Effector CD8-positive, alpha-beta T cell (primary cell): ENCODE measurements around the gene MYCBPAP.

Source experiments
- DNase-seq: peaks from one replicate; lab custom pipeline; 2025; lab: John Stamatoyannopoulos, UW

The MYCBPAP gene

DNA sequence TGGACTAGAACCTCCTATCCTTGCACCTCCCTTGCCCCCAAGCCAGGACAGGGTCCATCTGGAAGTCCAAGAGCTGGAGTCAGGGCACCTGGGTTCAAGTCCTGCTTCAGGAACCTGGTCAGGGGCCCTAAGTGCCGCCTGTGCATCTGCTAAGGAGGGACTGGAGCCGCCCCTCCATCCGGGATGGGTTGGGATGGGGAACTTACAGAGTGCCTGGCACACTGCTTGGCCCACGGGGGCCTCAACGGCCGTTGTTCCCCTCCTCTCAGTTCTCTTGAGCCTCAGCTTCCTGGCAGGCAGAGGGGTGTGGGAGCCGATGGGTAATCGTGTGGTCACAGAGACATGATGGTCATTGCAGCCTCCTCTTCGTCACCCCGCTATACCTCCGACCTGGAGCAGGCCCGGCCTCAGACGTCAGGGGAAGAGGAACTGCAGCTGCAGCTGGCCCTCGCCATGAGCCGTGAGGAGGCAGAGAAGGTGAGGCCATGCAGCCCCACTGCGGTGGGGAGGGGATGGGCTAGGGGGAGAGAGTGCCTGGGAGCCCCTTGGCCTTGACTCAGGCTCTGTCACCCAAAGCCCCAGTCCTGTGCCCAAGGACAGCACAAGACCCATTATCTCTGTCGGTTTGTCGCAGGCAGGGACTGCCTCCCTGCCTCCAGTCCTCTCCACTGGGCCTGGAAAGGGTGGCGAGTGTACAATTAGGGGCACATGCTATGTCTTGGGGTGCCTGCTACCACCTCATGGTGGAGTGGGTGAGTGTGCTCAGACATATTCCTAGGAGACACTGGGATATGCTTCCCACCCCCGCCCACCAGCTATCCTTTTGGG, 29.7 kb downstream of the MYCBPAP start:
- DNase-seq, result no peak

DNA sequence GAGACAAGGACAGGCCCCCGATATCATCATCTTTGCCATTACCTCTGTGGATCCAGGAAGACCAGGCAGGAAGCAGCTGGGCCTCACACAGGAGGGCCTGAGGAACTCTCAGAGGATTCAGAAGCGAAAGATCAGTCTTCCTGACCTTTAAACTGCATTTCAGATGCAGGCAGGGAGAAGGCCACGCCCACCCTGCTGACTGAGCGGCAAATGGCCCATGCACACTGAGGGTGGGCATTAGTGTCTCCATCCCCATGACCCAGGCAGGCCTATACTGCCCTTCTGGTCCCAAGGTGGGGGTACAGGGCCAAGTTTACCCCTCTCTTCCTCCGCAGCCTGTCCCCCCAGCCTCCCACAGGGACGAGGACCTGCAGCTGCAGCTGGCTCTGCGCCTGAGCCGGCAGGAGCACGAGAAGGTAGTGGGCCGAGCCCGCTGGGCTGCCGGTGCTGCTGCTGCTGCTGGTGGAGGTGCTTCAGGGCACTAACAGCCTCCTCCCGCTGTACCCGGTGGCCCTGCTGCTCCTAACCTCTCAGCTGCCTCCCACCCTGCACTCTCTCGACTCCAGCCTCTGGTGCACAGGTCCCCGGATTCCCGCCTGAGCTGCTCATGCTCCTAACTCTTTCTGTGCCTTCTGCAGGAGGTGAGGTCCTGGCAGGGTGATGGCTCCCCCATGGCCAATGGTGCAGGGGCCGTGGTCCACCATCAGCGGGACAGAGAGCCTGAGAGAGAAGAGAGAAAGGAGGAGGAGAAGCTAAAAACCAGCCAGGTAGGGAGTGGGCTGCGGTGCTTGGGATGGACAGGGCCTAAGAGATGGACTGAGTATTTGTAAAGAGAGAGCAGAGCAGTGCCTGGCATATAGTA, 30.5 kb downstream of the MYCBPAP start:
- no peak for DNase-seq

DNA sequence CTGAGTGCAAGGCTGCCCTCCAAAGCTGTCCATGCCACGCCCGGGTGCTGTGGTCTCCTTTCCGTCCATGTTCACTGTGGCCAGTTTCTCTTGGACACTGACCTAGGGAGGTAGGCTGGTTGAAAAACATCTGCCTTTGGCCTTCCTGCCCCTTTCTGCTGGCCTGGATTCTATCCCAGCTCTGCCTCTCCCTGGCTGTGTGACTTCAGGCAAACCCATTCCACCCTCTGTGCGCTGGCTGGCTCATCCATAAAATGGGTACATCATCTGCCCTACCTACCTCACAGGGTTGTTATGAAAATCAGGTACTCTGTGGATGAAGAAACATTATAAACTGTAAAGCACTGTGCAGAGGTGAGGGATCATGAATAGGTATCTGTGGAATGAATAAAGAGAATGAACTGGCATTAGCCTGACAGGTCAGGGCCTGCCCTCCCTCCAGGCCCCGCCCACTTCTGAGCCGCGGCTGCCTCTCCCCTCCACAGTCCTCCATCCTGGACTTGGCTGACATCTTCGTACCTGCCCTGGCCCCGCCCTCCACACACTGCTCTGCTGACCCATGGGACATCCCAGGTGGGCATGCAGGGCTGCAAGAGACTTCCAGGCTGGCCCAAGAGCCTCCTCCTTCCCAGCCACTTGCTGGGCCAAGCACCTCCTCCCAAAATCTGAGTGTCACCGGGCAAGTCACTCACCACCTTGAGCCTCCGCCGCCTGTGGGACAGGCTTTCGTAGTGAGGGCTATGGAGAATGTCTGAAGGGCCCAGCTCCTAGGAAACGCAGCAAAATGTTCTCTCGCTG, 31.7 kb downstream of the MYCBPAP start:
- DNase-seq, result no peak

GRCh38 chr17:50540560-50541401, 32.5 kb downstream of the MYCBPAP start:
- no peak for DNase-seq

GRCh38 chr17:50541402-50541715, 33.1 kb downstream of the MYCBPAP start:
- DNase-seq, result no peak

- peak; percentile 69 for DNase-seq
These were observed 33.8 kb downstream of the MYCBPAP start for GRCh38 chr17:50541716-50542688.

DNA sequence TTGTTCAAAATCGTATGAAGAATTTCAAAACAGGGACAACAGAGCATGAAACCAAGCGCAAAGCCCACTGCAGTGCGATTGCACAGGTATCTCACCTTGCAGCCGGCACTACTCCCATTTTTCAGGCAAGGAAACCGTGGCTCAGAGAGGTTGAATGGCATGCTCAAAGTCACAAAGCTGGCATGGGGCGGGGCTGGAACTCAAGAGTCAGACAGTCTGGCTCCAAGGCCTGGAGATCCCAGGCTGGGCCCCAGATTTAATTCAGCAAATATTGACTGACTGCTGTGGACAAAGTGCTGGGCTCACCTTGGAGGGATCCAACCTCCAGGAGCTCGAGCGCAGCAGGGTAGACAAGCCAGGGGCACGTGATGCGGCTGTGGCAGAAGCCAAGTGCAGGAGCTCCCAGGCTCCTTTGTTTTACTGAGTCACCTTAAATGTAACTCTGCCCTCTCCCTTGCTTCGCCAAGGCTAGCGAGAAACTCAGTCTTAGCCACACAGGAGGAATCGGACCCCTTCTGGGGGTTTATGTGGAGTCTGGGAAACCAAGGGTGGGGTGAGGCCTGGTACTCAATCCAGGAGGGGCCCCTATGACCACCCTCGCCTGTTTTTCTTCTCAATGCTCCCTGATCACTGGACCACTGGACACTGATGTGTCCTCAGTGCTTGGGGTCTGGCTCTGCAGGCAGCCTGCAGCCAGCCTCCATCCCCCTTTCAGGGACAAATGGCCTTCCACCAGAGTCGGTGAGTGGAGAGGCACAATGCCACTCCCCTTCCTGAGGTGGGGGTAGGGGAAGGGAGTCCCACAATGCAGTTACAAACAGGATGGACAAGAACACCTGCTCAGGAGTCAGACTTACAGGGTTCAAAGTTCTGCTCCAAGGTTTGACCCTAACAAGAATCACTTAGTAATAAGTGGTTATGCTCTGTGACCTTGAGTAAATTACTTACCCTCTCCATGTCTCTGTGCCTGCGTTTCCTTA, 34.8 kb downstream of the MYCBPAP start:
- DNase-seq, result no peak

DNA sequence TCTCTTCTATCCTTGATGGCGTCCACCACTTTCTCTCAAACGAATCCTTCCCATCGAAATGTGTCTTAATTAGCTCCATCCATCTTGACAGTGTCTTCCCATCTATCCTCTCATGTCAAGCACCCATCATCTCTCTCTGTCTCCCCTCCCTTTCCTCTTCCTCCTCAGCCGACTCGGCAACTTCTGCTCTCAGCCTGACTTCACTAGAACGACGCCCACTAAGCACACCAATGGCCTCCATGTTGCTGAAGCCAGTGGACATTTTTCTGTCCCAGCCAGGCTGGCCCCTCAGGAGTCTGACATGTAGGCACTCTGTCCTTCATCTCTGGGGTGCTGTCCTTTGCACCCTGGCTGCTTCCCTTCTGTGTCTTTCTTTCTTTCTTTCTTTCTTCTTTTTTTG, 36.3 kb downstream of the MYCBPAP start:
- no peak for DNase-seq

GRCh38 chr17:50545311-50545710, 37.1 kb downstream of the MYCBPAP start:
- no peak for DNase-seq

GRCh38 chr17:50546701-50547034, 38.4 kb downstream of the MYCBPAP start:
- no peak for DNase-seq

DNA sequence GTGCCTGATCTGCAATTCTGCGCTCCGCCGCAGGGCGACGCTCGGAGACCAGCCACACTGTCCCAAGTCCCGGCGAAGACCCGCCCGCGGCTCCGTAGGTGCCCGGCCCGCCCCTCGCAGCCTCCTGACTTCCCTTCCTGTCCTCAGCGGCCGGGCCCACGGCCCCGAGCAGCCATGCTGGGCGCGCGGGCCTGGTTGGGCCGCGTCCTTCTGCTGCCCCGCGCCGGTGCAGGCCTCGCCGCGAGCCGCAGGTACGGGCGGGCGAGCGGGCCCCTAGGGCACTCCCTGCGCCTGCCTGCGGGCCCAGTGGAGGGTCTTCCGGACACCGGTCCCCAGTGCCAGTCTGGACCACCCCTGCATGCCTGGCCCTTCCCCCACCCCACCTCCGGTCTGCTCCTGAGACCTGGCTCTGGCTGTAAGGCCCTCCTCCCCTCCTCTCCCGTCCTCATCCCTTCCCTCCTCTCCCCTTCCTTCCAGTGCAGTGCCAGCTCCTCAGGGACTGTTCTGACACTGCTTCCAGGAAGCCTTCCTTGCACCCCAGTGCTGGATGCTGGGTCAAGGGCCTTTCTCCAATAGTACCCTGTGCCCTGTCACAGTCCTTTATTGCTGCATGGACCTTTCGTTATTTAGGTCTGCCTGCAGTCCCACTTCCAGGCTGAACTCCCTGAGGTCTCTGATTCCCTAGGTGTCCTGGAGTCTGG, 38.9 kb downstream of the MYCBPAP start, which contains the start of gene SPATA20:
TSS of gene SPATA20 (plus strand) at position 140 of the 701 bp plus-strand sequence. CDS start at position 175, 35 bp downstream.
- DNase-seq, result peak; percentile 75

DNA sequence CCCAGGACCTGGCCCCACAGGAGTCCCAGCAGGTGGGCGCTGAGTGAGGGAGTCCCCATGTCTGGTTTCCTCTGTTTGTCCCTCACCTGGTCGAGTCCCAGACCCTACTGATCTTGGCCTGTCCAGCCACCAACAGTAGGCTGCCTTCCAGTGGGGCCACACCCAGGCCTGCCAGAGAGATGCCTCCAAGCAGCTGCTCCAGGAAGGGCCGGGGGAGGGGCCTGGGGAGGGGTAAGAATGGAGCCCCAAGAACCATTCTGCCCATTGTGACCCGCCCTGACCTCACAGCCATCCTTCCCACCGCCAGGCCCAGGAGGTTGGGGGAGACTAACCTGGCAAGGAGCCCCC, 39.5 kb downstream of the MYCBPAP start:
- DNase-seq, result no peak

DNA sequence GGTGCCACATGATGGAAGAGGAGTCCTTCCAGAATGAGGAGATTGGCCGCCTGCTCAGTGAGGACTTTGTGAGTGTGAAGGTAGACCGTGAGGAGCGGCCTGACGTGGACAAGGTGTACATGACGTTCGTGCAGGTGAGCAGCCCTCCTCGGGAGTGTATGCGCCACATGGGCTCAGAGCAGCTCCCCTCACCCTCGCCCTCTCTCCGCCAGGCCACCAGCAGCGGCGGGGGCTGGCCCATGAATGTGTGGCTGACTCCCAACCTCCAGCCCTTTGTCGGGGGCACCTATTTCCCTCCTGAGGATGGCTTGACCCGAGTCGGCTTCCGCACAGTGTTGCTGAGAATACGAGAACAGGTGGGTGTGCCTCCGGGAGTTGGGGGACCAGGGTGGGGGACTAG, 40.6 kb downstream of the MYCBPAP start:
- DNase-seq, result no peak

GRCh38 chr17:50549256-50549941, 41.2 kb downstream of the MYCBPAP start:
- no peak for DNase-seq

DNA sequence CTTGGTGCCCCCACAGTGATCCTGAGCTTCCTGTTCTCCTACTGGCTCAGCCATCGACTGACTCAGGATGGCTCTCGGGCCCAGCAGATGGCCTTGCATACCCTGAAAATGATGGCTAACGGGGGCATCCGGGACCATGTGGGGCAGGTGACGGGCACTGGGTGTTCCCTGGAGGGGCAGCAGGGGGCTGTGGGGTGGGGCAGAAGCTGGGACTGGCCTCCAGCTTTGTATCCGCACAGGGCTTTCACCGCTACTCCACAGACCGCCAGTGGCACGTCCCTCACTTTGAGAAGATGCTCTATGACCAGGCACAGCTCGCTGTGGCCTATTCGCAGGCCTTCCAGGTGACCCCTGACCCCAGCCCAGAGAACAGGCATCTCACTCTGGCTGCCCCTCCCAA, 41.7 kb downstream of the MYCBPAP start:
- no peak for DNase-seq

- DNase-seq, result no peak
These were observed 42.6 kb downstream of the MYCBPAP start for GRCh38 chr17:50550661-50551432.

DNA sequence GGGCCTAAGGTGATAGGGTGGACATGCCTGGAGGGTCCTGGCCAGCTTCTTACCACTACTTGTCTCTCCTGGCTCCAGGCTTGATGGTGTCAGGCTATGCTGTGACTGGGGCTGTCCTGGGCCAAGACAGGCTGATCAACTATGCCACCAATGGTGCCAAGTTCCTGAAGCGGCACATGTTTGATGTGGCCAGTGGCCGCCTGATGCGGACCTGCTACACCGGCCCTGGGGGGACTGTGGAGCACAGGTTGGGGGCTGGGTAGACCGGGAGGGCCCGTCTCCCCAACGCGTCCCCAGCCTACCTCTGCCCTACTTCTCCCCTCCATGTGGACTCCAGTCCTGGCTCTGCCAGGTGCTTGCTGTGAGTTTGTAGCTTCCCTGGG, 43.2 kb downstream of the MYCBPAP start:
- no peak for DNase-seq
